ENCODE results near the gene ZFAND5.

DNA sequence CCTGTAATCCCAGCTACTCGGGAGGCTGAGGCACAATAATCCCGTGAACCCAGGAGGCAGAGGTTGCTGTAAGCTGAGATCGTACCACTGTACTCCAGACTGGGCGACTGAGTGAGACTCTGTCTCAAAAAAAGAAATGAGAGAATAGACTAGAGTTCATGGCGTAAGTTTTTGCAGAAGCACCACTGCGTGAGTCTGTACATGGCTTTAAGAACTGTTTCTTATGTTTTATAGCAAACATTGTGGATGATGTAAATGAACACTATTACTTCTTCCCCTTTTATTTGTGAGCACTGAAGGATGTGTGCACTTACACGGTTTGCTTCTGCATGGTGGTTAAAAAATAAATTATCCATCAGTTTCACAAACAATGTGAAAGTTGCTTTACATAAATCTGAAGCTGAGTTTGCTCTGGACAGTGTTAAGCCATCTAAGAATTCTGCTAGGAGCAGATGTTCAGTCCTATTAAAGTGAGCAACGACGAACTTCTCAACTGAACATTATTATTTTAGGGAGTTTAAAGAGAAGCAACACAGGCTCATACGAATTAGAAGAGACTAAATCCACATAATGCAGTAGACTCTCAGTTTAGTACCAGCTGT lies 52.5 kb downstream of the ZFAND5 start:
- TF ChIP-seq, protein P1, sequence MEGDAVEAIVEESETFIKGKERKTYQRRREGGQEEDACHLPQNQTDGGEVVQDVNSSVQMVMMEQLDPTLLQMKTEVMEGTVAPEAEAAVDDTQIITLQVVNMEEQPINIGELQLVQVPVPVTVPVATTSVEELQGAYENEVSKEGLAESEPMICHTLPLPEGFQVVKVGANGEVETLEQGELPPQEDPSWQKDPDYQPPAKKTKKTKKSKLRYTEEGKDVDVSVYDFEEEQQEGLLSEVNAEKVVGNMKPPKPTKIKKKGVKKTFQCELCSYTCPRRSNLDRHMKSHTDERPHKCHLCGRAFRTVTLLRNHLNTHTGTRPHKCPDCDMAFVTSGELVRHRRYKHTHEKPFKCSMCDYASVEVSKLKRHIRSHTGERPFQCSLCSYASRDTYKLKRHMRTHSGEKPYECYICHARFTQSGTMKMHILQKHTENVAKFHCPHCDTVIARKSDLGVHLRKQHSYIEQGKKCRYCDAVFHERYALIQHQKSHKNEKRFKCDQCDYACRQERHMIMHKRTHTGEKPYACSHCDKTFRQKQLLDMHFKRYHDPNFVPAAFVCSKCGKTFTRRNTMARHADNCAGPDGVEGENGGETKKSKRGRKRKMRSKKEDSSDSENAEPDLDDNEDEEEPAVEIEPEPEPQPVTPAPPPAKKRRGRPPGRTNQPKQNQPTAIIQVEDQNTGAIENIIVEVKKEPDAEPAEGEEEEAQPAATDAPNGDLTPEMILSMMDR (IDR thresholded peaks at IDR 0.05): no peak
- TF ChIP-seq POLR2AphosphoS5 (IDR thresholded peaks at IDR 0.05; ENCODE audit: low read depth, low read length) (no peak), SIN3A (IDR thresholded peaks at IDR 0.05; ENCODE audit: borderline replicate concordance, insufficient read depth, low read depth, low read length) (no peak), TCF7L2 (IDR thresholded peaks at IDR 0.05; ENCODE audit: low read depth, low read length) (no peak)
- TF ChIP-seq, protein P2, sequence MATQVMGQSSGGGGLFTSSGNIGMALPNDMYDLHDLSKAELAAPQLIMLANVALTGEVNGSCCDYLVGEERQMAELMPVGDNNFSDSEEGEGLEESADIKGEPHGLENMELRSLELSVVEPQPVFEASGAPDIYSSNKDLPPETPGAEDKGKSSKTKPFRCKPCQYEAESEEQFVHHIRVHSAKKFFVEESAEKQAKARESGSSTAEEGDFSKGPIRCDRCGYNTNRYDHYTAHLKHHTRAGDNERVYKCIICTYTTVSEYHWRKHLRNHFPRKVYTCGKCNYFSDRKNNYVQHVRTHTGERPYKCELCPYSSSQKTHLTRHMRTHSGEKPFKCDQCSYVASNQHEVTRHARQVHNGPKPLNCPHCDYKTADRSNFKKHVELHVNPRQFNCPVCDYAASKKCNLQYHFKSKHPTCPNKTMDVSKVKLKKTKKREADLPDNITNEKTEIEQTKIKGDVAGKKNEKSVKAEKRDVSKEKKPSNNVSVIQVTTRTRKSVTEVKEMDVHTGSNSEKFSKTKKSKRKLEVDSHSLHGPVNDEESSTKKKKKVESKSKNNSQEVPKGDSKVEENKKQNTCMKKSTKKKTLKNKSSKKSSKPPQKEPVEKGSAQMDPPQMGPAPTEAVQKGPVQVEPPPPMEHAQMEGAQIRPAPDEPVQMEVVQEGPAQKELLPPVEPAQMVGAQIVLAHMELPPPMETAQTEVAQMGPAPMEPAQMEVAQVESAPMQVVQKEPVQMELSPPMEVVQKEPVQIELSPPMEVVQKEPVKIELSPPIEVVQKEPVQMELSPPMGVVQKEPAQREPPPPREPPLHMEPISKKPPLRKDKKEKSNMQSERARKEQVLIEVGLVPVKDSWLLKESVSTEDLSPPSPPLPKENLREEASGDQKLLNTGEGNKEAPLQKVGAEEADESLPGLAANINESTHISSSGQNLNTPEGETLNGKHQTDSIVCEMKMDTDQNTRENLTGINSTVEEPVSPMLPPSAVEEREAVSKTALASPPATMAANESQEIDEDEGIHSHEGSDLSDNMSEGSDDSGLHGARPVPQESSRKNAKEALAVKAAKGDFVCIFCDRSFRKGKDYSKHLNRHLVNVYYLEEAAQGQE (IDR thresholded peaks at IDR 0.05; ENCODE audit: insufficient read depth in 1 of 2, low read depth in 2 of 2, low read length in 1 of 2): no peak
